Left hindlimb (tissue), 1 donor: Measurements from ENCODE around the gene ARSG.
"Not testable (repeated sequence)": the region's sequence is repeated elsewhere in the genome, so short reads cannot be mapped to it uniquely, and the experiment has no call there.

Experiments used
- DNase-seq: peaks from one replicate; pipeline ENCODE4 v3.0.0-alpha.2; 2018

Gene ARSG

GRCh38 chr17:68399638-68400403, 108.5 kb downstream of the ARSG start:
- DNase-seq, result no peak

GRCh38 chr17:68400404-68400735, 109.1 kb downstream of the ARSG start:
- no peak for DNase-seq

- DNase-seq, result no peak
Observed at GRCh38 chr17:68401288-68401687, 110.0 kb downstream of the ARSG start.

- no peak for DNase-seq
Observed at GRCh38 chr17:68403122-68403521, 111.8 kb downstream of the ARSG start.

GRCh38 chr17:68403837-68404236, 112.5 kb downstream of the ARSG start:
- DNase-seq, result not testable (repeated sequence)

DNA sequence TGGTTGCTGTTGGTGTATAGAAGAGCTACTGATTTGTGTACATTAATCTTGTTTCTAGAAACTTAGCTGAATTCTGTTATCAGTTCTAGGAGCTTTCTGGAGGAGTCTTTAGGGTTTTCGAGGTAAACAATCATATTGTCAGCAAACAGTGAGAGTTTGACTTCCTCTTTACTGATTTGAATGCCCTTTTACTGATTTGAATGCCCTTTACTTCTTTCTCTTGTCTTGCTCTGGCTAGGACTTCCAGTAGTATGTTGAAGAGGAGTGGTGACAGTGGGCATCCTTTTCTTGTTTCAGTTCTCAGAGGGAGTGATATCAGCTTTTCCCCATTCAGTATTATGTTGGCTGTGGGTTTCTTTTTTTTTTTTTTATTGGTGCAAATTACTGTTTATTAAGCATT, 116.4 kb downstream of the ARSG start:
- not testable (repeated sequence) for DNase-seq

GRCh38 chr17:68413597-68414560, 122.6 kb downstream of the ARSG start:
- not testable (repeated sequence) for DNase-seq

DNA sequence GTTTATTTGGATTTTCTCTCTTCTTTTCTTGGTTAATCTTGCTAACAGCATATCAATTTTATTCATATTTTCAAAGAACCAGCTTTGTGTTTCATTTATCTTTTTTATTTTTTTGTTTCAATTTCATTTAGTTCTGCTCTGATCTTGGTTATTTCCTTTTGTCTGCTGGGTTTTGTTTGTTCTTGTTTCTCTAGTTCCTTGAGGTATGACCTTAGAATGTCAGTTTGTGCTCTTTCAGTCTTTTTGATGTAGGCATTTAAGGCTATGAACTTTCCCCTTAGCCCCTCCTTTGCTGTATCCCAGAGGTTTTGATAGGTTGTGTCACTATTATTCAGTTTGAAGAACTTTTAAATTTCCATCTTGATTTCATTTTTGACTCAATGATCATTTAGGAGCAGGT, 123.6 kb downstream of the ARSG start:
- DNase-seq, result not testable (repeated sequence)

GRCh38 chr17:68417317-68417716, 126.0 kb downstream of the ARSG start:
- DNase-seq, result no peak

GRCh38 chr17:68418876-68419275, 127.6 kb downstream of the ARSG start:
- no peak for DNase-seq

DNA sequence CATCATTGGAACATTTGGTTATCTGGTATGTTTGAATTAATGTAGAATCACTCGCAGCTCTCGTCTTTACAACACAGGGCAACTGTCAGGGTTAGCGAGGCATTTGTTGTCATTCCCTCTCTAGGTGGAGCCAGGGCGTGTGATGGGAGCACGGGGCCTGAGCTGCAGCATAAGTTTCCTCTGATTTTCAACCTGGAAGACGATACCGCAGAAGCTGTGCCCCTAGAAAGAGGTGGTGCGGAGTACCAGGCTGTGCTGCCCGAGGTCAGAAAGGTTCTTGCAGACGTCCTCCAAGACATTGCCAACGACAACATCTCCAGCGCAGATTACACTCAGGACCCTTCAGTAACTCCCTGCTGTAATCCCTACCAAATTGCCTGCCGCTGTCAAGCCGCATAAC, 128.8 kb downstream of the ARSG start:
- DNase-seq, result no peak

- no peak for DNase-seq
Observed at GRCh38 chr17:68421486-68421885, 130.2 kb downstream of the ARSG start.

- no peak for DNase-seq
Observed at GRCh38 chr17:68422821-68423220, 131.5 kb downstream of the ARSG start.

GRCh38 chr17:68423251-68423650, 132.0 kb downstream of the ARSG start:
- no peak for DNase-seq

DNA sequence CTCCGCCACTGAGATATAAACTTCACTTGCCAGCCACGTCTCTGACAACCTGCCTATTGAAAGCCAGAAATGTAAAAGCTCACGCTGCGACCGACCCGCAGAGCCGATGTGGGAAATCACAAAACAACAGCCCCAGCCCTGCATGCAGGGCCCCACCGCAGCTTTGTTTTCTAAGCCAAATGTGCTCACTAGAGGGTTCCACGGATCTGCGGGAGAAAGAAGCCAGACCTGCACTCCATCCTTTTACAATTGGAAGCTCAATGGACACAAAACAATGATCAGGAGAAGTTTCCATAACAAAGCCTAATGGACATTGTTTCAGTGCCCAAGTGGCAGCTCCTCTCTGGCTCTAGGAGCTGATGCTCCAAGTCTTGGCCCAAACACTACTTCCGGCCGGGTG, 132.9 kb downstream of the ARSG start:
- no peak for DNase-seq

- DNase-seq, result no peak
Observed at GRCh38 chr17:68424861-68425260, 133.6 kb downstream of the ARSG start.

DNA sequence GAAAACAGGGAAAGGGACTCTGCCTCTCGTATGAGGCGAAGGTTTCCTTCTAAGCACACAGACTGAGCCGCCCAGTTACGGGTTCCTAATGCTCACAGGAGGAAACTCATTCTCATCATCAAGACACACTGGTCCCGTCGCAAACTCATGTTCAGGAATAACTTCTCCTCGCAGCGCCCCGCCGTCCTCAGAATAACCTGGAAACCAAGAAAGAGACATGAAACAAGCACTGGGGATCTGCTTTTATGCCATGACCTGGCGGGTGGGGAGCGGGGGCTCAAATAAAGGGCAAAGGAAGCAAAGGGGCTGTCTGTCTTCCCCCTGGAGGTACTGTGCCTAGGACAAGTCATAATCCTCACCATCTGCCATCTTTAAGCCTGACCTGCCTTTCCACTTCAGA, 134.7 kb downstream of the ARSG start:
- no peak for DNase-seq

DNA sequence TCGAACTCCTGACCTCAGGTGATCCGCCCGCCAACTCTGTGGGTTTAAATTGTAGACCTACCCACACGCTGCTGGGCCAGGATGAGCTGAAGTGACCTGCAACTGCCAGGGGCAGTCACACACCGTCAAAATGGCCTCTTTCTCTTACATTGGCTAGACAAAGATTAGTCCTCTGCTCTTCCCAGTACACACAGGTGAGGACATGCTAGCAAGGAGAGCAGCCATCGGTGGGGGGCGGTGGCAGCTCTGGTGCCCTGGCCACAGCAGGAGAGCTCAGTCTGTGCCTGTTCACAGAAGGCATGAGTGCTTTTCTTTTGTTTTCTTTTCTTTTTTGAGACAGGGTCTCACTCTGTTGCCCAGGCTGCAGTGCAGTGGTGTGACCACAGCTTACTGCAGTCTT, 136.3 kb downstream of the ARSG start:
- no peak for DNase-seq

GRCh38 chr17:68428498-68429172, 137.3 kb downstream of the ARSG start:
- DNase-seq, result no peak

DNA sequence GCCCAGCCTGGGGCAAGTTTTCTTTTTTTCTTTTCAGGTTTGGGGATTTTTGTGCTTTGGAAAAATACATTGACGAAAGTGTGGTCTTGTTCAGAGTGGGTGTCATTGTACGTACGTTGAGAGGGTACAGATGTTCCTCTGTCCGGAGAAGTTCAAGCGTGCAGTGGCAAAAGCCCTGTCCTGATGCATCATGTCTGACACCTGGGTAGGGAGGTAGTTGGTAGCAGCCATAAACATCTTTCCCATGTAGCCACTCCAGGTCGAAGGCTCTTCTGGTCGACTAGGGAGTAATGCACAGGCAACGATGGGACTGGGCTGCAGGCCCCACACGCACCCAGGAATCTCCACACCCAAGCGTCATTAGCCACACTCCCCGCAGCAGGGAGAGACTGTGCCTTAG, 138.6 kb downstream of the ARSG start:
- no peak for DNase-seq

DNA sequence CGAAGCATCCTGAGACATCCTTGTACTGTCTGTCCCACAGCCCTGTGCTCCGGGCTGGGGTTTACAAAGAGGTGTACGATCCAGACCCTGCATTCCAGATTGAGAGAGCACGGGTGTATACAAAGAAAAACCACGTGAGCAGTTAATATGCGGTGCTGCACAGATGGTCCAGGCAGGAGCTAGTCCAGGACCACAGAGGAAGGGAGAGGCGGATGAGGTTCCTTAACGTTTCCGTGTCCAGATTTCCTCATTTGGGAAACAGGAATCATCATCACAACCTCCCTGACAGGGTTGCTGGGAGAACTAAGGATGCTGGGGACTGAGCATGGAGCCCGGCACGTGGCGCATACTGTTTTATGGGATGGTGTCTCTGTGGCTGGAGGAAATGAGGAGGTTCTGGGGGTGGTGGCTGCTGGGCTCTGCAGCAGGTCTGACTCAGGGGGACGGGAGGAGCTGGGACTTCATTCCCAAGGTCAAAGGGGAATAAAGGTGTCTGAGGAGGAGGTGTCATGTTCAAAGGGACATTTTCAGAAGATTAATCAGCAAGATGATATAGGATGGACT, 139.8 kb downstream of the ARSG start:
- DNase-seq, result no peak

GRCh38 chr17:68431661-68432071, 140.4 kb downstream of the ARSG start:
- DNase-seq, result no peak
